ENCODE results near the gene MEIS1.

GRCh38 chr2:66387016-66387753, 47.7 kb upstream of the MEIS1 start:
- TF ChIP-seq CTCF (conservative IDR thresholded peaks at IDR 0.05; ENCODE audit: low read length) (no peak), EZH2phosphoT487 (IDR thresholded peaks at IDR 0.05; ENCODE audit: borderline replicate concordance, low read depth, low read length) (no peak)
